Stimulated activated CD4-positive, alpha-beta T cell treated with anti-CD3 and anti-CD28 coated beads, Interleukin-1b, Interleukin-23, amount 100 ng/mL, for 48 hours (primary cell): ENCODE results near the gene ZFP36.

ENCODE experiments used
- DNase-seq: peaks from one replicate; pipeline ENCODE4 v3.0.0-alpha.2; 2020

Gene ZFP36

DNA sequence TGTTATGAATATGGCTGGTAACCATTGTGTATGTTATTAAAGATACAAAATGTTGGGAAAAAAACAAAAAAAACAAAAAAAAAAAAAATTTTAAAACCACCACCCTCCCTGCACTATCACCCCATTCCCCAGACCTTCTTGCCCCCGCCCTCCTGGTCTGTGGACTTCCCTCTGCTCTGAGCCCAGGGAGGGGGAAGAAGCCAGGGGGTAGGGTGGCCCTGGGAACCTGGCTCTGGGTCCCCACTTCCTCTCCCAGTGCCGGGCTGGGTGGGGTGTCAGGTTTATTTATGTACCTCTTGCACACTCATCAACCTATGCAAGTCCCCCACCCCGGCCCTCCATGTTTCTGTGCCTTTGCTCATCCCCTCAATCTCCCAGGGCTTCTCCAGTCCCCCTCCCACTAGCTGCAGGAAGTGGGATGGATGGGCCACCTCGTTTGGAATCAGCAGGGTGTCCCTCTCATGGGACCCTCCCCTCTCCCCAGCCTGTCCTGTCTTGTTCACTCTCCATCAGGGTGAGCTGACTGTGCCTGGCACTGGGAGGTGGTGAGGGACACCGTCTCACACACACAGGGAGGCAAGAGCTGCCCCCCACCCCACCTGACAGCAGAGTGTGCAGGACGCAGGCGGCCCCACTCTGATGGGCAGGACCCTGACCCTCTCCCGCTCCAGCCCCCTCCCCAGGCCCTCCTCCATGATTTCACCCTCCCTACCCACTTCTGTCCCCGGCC is 21.6 kb upstream of the ZFP36 start:
- no peak for DNase-seq

DNA sequence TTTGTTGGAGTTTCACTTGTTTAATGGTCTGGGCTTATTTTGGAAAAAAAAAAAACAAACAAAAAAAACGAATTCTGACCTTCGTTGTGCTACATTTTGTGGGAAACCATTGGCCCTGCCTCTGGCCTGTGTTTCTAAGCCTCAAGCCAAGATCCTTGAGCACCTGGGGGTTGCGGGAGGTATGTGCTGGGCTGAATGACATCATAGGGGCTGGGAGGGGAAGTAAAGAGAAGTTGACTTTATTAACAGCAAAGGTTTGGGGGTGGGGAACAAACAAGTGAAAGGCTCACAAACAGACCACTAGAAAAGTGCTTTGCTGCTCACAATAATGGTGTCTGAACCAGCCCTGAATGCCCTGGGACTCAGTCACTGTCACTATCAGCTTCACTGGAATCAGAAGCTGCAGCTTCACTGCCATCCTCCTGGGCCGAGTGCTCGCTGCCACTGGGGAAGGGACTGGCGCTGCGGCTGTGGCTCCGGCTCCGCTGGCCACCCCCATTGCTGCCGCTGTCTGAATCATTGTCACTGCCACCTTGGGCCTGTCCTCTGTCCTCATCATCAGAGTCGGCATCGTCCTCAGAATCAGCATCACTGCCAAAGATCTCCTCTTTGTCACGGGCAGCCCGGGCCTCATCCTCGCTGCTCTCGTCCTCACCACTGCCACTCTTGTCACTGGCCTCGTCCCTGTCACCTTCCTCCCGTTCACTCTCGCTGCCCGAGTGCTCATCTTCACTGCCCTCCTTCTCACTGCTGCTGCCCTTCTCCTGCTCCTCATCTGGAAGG is 20.8 kb upstream of the ZFP36 start:
- no peak for DNase-seq

DNA sequence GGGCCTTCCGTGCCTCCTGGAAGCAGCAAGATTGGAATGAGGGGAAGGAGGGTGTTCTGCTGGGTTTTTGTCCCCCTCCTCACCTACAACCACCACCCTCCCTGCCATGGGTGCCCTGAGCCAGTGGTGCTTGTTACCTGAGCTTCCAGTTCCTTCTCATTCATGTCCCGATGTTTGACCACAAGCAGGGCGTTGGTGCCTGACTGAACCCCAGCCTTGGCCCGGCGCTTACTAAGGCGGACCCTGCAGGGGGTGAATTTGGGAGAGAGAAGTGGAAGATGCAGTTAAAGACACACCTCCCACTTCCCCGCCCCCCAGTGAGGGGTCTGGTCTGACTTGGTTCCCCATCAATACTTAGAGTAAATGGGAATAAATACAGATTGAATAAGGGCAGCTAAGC is 20.1 kb upstream of the ZFP36 start:
- no peak for DNase-seq

DNA sequence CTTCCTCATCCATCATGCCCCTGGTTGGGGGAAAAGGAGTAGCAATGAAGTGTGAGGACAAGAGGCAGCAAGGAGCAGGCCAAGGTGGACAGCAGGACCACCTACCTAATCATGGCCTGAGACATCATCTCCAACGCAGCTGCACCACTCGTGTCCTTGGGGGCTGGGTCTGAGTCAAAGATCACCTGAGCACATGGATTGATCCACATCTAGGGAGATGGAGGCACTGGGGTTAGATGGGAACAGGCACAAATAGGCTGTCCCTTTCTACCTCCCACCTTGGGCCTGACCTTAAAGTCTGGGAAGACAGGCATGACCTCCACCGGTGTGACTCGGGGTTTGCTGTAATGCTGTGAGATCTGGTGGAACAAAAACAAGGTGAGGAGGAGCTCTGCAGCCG is 18.0 kb upstream of the ZFP36 start:
- DNase-seq = no peak

DNA sequence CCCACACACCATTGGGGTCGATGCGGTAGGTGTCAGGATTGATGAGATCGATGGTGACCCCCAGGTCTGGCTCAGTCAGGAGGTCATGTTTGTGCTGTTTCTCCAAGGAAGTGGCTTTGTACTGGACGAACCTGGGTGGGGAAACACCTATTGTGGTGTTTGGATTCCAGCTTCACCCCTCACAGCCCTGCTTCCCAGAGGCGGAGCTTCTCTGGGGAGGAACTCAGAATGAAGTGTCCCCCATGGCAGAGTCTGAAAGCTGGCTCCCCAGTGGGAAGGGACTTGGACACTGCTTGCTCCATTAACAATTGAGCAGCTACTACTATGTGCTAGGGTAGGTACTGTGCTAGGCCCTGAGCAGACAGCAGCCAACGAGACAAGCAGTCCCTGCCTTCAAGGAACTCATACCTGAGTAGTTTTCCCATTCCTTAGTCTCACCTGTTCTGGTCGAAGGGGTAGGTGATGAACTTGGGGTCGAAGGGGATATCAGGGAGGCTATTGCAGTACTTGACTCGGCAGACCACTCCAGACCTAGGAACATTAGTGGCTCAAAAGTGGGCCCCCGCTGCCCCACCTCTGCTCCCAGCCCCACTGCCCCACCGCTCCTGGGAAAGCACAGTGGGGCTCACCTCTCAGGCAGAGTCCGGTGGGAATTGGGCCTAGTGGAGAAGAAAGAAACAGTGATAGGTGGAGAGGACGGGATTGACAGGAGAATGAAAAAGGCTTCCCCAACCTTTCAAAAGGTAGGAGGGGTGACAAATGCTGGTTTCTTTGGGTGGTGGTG is 16.8 kb upstream of the ZFP36 start:
- DNase-seq = no peak

DNA sequence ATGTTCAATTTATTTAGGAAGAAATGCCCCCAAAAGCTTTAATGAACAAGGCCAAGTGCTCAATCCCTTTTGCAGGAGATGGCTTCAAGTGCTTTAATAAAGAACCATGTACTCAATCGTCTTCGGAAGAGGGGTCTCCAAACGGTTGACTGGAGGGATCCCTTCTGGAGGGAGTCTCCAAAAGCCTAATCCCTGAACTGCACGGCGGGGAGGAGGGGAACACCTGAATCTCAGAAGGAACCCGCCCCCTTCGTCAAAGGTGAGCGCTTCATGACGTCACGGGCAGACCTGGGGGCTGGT is 16.2 kb upstream of the ZFP36 start:
- peak; percentile 82 for DNase-seq

DNA sequence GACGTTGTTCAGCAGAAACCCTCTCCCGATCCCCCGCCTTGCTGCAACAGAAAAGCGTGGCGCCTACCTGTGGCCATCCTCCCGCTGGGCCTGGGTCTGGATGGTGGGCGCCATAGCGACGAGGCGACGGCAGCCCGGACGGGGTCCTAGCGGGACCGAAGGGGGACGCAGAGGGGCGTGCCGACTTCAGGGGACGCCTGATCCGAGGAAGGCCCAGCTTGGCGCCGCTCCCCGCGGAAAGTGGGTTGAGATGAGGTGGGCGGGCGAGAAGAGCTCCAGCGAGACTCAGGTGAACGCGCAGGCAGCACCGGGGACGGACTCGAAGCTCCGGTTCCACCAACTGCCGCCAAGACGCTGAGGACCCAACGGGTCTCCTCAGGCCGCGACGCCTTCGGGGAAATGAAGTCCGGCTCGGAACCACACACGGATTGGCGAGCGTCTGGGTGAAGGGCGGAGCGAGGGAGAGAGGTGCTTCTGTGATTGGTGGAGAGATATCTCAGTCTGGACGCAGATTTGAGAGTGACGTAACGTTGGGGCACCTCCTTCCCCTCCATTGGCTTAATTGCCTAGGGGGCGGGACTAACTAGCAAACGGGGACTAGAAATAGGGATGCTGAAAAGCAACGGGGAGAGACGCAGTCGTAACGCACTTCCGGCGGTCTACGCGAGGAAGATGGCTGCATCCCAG is 15.8 kb upstream of the ZFP36 start, which contains the start of the genes MED29 and PAF1:
Gene MED29, plus strand, starts transcription at position 628 of the 687 bp plus-strand sequence. Its CDS starts 45 bp downstream, at position 673.
Gene PAF1, minus strand, starts transcription at position 356 of the 687 bp plus-strand sequence. Its CDS starts 242 bp downstream, at position 114.
- DNase-seq = peak; percentile 97

DNA sequence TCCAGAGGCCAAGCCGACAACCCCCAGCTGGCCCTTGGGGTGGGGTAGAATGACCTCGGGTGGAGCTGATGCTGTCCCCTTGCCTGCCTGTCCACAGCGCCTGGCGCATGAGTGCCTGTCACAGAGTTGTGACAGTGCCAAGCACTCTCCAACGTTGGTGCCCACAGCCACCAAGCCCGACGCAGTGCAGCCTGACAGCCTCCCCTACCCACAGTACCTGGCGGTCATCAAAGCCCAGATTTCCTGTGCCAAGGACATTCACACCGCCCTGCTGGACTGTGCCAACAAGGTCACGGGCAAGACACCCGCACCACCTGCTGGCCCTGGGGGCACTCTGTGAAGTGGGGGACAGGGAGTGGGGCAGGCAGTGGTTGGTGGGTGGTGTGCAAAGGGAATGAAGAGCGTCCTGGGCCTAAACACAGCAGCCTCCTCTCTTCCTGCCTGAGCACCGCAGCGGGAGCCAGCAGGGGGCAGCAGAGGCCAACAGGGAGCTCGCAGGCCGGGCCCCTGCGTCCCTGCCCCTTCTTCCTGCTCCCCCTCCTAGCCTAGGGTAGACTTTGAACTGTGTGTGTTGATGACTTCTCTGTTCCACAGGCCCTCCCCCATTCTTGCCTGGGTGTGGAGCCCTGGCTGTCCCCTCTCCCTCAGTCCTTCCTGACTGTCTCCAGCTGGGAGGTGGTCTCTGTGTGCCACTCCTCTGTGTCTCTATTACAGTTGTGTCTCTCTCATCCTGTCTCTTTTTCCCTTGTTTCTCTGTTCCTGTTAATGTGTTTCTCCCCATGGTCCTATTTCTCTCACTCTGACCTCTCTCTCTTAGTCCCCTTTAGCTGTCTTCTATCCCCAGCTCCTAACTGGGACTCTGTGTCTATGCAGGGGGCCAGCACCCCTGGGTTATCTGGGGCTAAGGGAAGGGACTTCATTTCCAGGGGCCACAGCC is 9.0 kb upstream of the ZFP36 start:
- DNase-seq = peak; percentile 93

DNA sequence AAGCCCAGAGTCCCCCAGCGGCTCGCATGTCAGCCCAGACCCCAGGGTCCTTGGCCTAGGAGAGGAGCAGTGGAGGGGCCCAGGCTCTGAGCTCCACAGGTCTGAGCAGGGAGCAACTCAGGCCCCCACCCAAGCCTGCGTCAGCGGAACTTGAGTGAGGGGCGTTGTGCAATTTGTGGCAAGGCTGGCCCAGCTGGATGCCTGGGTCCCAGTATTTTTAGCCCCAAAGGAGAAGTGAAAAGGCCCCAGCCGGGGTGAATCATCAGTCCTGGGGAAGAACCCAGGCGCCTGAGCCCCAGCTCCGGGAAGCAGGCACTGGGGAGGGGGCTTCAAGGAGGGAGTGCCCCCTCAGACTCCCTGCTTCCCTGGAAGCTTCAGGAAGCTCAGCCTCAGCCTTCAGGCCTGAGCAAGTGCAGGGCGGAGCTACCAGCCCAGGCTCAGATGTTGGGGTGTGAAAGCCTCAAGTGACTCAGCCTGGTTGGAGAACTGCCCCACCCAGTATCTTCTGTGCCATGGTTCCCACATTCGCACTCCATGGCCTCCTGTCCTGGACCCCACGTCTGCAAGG is 8.3 kb upstream of the ZFP36 start:
- peak; percentile 57 for DNase-seq

DNA sequence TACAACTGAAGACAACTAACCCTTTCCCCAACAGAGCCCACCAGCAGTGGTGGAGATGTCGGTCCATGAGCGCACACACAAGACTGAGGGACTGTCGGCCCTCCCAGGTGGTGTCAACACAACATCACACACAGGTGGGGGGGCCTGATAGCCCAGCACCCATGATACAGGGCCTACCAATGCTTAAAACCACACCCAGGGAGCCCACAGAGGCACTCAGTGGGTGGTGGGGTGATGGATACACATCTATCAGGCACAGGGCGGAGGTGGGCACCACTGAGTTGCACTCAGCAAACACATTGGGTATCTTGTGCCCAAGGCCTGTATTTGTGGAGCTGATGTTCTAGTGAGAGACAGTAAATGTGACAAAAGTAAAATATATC is 7.0 kb upstream of the ZFP36 start:
- DNase-seq = no peak

DNA sequence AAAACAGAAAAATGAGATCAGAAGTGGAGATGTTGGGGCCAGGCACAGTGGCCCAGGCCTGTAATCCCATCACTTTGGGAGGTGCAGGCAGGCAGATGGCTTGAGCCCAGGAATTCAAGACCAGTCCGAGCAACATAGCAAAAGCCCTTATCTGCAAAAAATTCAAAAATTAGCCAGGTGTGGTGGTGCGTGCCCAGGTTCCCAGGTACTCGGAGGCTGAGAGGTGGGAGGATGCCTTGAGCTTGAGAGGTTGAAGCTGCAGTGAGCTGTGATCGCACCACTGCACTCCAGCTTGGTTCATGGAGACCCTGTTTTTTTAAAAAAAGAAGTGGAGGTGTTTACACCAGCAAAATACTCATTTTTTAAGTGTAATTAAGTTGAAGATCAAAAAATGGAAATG is 6.6 kb upstream of the ZFP36 start:
- DNase-seq = no peak

DNA sequence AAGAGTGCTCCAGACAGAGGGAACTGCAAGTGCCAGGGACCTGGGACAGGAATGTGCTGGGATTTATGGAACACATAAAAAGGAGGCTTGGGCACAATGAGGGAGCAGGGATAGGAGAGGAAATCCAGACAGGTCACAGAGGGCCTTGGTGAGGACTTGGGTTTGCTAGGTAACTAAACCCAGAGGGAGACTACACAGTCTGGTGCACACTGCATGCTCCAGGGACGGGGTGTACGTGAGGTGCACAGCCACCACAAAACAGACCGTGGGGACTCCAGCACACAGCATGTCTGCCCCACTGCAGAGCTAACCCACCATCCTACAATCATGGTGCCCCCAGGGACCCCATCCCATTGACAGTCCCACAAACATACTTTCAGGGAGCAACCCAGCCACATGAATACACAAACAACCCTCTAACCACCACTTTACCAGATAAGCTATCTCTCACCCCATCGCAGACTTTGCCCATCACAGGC is 5.5 kb upstream of the ZFP36 start:
- no peak for DNase-seq

DNA sequence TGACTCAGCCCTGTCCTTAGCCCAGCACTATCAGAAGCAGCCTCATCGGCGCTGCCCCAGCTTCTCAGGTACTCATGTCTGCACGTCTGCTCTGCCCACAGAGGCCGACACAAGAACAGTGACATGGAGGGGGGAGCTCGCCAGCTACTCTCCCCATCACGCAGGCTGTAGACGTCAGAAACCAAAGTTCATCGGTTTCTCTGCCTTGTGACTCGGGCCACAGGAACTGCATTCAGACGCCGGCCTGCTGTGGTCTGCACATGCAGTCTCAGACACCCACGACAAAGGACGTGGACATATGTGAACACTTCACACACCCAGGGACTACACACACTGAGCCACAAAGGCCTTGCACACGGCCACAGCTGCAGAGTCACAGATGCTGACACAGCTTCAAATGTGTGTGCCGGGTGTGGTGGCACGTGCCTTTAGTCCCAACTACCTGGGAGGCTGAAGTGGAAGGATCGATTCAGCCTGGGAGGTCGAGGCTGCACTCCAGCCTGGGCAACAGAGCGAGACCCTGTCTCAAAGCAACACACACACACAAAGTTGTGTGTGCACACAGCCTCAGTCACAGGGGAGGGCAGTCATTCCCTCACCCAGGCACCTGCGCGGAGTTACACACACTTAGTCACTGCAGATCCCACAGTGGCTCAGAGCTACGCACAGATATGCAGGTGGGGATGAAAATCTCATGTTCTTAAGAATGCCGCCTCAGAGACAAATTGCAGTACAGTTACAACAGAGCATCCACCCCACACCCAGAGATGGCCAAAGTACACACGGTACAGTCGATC is 4.9 kb upstream of the ZFP36 start:
- DNase-seq = peak; percentile 89

DNA sequence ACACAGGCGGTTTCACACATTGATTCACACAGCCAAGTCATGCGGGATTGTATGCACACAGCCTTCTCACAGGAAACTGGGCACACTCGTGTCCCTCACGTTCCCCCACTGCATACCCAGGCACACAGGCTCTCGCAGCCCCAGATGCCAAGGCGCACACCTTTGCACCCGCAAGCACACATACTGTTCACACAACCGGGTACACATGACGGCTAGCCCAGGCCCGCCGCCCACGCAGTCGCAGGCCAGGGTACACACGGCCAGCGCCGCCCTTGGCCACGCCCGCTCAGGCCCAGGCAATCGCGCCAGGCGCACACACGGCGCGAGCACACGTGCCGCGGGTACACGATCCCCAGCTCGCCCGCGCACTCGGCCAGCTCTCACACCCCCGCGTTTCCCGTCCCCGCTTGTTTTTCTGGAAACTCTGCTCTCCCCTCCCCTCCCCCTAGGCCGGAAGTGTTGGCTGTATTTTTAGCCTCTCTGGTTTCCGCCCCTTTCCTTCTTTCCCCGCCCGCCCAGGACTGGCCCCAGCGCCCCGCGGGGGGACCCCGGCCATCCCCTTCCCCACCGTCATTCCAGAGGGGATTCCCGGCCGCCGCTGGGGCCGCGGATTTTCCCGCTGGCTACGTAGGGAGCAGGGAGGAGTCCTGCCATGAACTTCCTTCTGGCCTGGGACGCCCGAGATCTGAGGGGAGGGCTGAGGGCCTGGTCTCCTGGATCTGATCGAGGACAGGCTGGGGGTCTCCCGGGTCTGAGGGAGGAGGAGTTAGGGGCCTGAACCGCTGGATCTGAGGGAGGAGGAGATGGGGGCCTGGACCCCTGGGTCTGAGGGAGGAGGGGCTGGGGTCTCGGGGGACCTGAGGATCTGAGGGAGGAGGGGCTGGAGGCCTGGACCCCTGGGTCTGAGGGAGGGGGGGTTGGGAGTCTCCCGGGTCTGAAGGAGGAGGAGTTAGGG is 4.0 kb upstream of the ZFP36 start:
- peak; percentile 86 for DNase-seq

DNA sequence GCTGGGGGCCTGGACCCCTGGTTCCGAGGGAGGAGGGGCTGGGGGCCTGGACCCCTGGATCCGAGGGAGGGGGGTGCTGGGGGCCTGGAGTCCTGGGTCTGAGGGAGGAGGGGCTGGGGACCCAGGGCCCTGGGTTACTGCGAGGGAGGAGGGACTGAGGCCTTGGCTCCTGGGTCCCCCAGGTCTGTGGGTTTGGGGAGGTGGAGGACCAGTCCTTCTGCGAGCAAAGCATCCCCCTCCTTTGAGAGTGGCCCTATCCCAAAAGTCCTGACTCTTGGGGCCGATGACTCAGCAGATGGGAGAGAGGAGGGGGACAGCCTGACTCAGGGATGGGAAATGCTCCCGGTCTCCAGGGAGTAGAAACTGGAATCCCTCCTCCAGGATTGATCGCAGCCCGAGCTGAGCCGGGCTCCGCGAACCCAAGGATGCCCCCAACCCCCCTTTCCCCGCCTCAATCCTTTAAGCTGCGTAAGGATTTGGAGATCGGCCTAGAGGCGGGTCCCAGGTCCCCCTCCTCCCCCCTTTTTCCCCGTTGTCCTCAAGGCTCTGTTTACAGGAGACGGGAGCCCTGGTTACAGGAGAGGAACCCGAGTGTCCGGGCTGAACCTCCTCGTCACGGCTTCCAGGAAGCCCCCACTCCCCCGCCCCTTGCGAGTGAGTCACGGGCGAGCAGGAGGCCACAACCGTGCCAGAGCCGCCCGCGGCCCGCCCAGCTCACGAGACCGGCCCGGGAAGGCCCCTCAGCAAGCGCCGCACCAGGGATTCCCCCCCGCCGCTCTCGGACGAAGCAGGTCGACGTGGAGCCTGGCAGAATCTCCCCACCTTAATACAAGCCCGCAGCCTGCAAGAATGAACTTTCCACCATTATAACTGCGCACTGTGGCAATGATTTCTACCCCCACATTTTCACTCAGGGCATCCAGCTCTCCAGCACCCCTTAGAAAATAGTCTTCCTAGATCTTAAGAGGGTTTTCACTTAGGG is 3.0 kb upstream of the ZFP36 start:
- DNase-seq = peak; percentile 95

DNA sequence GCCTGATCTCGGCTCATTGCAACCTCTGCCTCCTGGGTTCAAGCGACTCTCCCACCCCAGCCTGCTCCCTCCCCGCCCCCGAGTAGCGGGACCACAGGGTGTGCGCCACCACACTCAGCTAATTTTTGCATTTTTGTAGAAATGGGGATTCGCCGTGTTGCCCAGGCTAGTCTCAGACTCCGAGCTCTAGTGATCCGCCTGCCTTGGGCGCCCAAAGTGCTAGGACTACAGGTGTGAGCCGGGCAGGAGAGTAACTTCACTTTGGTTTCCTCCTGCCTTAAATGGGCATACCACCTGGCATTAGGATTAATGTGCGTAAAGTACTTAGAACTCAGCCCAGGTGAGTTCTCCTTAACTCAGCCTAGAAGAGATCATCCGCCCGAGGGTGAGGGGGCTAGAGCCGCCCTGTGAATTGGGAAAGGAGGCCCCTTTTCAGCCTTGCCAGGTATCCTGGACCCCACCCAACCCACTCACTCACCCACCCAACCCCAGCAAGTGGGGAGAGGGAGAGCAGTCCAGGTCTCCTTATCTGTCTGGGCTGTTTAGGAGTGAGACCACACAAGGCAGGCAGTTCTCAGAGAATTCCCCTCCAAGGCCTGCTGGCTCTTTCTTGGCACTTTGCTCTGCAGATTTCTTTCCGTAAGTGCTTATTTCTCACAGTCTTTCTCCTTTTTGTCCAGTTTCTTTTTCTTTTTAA is 1.2 kb upstream of the ZFP36 start:
- no peak for DNase-seq

DNA sequence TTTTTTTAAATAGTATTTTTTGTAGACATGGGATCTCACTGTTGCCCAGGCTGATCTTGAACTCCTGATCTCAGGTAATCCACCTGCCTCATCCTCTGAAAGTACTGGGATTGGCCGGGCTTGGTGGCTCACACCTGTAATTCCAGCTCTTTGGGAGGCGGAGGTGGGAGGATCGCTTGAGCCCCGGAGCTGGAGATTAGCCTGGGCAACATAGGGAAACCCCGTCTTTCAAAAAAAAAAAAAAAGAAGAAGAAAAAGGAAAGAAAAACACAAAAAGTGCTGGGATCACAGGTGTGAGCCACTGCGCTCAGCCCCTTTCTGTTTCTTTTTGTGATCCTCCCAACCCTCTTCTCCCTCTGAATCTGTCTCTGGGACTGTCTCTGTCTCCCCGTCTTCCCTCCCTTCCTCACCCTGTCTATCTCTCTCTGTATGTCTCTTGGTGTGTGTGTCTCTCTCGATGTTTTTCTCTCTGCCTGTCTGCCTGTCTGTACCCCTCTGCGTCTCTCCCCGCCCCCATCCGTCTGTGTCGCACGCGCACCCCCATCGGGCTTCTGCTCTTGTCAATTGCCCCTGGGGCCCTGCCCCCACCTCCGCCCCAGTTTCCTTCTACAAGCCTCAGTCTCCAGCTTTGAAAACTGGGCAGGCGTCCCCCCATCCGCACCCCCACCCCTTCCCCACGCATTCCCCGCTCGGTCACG is 540 bp upstream of the ZFP36 start:
- peak; percentile 87 for DNase-seq
